HG03520 (cell line): ENCODE measurements around the gene ARSD.
"Not testable (repeated sequence)": the region's sequence is repeated elsewhere in the genome, so short reads cannot be mapped to it uniquely, and the experiment has no call there.

Experiments
- ATAC-seq: cut with Tn5 transposase; IDR thresholded peaks from one replicate; pipeline ENCODE4 v1.9.1; 2021; ENCODE audit warnings: mild to moderate bottlenecking, moderate library complexity; ENCODE audit not compliant: unreplicated experiment

Gene ARSD, protein sequence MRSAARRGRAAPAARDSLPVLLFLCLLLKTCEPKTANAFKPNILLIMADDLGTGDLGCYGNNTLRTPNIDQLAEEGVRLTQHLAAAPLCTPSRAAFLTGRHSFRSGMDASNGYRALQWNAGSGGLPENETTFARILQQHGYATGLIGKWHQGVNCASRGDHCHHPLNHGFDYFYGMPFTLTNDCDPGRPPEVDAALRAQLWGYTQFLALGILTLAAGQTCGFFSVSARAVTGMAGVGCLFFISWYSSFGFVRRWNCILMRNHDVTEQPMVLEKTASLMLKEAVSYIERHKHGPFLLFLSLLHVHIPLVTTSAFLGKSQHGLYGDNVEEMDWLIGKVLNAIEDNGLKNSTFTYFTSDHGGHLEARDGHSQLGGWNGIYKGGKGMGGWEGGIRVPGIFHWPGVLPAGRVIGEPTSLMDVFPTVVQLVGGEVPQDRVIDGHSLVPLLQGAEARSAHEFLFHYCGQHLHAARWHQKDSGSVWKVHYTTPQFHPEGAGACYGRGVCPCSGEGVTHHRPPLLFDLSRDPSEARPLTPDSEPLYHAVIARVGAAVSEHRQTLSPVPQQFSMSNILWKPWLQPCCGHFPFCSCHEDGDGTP

DNA sequence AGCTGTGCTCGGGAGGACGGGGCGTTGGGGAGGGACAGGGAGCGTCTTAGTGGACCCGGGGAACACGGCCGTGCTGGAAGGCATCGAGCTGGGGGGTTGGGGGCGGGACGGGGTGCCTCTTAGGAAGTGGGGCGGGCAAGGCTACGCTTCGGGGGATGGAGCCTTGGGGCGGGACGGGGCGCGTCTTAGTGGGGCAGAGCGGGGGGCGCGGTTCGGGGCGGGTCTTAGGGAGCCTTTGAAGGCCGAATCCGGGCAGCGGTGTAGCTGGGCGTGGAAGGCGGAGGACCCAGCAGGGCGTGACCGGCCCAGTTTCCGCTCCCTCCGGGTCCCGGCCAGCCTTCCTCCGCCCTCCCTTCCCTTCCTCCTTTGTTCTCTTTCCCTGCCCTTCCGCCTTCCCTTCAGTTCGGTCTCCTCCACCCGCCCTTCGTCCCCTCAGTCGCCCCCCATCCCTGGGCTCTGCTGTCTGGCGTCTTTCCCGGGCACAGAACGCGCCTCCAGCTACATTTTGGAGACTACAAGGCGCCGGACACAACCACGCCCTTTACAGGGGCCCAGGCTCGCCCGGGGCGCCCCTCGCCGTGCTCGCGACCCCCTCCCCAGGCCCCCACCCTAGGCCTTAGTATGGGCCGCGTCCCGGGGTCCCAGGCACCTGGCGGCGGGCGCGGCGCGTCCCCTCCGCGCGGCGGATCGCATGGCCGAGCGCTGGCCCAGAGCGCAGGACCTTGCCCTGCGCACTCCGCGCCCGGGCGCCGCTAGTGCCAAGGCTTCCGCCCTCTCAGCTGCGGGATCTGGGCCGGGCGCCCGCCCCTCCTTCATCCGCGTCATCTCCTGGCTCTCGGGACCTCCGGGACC, at the start of gene ARSD:
Gene ARSD (minus strand): TSS at position 757 of the 852 bp plus-strand sequence. CDS start 64 bp downstream, at position 693.
- peak; percentile 57 for ATAC-seq

DNA sequence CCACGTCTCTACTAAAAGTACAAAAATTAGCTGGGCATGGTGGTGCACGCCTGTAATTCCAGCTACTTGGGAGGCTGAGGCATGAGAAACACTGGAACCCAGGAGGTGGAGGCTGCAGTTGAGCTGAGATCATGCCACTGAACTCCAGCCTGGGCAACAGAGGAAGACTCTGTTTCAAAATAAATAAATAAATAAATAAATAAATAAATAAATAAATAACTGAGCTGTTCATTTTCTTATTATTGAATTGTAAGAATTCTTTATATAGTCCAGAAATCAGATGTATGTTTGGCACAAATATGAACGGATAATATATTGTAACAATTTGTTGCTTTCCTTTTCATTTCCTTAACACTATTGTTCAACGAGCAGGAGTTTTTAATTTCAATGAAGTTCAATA, 49.5 kb upstream of the ARSD start:
- not testable (repeated sequence) for ATAC-seq

DNA sequence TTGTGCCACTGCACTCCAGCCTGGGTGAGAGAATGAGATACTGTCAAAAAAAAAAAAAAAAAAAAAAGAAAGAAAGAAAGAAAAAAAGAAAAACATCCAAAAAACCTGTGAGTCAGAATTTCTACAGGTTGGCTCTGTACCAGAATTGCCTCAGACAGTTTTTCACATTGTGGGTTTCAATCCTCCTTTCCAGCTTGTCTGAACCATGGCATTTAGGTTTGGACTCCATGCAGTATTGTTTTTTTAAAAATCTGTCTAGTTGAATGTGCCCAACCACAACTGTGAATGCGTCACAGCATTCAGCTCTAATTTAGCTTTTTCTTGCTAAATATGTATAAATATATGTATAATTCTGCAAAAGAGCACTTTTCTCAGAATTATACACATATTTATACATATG, 45.8 kb upstream of the ARSD start:
- no peak for ATAC-seq

DNA sequence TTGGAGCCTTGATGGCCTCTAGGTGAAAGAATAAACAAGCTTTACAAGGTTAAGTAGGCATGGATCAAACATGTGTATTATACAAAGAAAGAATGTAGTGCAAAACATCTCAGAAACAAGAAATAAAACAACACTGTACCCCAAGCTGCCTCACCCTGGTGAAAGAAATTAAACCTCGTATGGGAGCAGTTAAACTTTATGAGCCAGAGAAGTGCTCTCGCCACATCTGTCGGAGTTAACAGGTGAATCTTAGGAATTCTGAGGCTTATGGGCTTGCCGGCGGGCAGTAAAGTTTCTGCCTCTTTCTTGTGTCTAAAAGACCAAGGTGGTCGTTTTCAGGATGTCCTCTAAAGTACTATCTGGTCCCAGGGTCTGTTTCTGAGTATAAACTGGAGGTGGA, 43.3 kb upstream of the ARSD start:
- no peak for ATAC-seq

DNA sequence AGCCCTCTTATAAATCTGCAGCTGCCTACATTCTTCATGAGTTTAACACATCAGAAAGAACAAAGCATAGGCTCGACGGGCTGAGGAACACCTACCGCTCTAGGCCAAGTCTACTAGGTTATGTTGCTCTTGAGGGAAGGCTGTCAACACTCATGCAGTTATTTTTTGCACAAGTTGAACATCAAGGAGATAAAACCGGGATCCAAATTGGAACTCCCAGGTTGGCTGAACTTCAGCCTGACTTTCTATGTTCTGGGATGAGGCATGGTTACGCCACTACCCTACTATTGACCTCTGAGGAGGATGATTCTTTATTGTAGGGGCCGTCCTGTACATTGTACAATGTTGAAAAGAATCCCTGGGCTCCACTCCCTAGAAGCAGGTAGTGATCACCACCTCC, 39.9 kb upstream of the ARSD start:
- no peak for ATAC-seq

DNA sequence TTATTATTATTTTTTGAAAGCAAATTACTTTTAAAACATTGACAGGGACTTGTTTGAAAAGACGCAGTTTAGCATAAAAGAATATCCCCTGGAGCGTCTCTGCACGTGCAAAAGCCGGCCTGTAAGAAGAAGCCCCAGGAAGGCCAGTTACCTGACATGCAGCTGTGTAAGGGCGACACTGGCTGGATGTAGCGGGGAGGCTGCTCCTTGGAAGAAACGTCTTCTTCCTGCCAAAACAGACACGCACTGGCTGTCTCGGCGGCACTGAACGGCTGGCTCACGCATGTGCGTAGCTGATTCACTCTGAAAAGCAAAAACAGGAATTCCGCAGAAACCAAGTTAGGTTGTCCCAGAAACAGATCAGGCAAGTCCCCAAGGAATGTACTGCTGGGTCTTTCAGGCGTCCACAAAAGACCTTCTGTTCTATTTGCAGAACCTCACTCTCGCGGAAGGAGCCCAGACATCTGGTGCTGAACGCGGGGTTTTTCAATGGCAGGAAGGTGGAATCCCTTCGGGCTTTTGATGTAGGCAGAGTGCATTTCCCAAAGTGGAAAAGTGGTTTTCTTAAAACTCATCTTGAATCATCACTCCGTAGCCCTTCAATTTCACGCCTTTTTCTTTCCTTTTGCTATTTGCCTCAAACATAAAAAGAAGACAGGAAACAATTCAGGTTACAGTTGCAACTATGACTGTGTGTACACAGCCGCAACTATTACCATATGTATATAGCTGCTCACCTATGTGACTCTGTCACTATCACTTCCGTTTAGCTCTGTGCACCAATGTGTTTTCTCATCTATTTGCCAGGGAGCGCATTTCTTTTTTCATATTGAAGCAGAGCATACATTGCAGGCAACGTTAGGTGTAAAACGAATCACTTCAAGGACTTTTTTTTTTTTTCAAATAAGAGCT, 39.1 kb upstream of the ARSD start:
- no peak for ATAC-seq

DNA sequence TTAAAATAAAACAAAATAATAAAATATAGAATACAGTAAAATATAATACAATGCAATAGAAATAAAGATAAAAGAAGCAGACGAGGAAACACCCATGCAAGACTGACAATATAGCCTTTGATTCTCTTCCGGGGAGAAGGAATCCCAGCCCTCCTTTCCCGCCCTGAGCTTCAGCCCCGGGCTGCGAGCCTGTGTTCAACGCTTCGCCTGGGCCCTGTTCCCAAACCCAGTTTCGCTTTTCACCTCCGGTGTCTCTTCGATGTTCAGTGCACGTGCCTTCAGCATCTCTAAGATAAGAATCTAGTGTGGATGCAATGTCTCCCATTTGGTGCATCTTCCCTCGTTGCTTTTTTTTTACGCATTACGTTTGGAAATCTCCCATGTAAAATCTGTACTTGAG, 38.4 kb upstream of the ARSD start:
- ATAC-seq, result no peak

DNA sequence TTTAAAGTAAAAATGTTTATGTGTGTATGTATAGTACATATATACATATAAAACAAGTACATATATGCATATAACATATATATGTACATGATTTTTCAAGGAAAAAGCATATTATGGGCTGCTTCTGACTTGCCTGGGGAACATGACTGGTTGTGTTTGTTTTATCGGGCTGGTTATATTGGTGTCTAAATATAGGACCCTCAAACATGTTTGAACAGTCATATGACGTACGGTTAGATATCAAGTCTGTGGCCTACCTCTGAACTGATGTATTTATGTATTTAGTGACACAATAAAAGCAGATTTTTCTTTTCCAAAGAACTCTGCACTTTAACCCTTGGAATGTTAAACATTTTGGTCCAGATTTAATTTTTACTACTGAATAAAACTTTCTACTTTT, 37.9 kb upstream of the ARSD start:
- ATAC-seq, result no peak

DNA sequence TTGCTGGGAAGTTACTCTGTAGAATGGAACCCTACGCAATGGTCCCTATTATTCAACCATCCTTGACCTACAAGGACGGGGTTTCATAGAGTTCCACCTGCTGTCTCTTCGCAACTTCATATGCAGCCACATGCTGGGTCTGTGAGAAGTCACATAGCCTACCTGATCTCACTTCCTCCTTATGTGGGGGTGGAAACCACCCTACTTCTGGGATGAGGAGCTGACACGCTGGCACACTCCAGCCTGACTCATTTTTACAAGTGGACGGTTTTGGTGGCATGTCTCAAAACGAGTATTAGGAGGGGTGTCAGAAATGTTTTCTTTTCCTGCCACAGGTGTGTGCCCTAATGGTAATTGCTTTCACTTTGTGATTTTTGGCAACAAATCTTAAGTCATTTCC, 36.8 kb upstream of the ARSD start:
- ATAC-seq, result no peak

DNA sequence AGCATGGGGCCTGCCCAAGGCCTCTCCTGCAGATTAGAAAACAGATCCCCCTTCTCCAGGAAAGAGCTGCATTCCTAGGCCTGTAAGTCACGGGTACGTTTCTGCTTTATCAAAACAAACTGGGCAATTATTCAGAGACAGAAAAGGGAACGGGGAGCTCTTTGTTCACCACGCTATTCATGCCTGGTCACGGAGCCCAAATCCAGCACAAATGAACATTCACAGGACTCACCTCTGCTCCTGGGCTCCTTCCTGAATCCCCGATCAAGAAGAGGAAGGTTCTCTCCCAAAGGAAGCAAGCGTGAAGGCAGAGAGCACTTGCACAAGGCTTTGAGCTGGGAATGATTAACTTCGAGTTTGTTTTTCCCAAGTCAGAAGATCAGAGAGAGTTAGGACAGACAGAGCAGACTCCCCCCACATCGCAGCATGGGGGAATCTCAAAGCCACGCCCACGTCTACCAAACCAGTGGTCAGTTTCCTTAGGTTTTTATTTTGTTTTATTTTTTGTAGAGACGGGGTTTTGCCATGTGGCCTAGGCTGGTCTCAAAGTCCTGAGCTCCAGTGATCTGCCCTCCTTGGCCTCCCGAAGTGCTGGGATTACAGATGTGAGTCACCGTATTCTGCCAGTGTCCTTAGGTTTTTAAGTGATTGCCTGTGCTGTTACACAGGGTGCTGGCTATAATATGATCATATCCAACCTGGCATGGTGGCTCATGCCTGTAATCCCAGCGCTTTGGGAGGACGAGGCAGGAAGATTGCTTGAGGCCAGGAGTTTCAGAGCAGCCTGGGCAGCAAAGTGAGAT, 35.1 kb upstream of the ARSD start:
- ATAC-seq, result not testable (repeated sequence)

DNA sequence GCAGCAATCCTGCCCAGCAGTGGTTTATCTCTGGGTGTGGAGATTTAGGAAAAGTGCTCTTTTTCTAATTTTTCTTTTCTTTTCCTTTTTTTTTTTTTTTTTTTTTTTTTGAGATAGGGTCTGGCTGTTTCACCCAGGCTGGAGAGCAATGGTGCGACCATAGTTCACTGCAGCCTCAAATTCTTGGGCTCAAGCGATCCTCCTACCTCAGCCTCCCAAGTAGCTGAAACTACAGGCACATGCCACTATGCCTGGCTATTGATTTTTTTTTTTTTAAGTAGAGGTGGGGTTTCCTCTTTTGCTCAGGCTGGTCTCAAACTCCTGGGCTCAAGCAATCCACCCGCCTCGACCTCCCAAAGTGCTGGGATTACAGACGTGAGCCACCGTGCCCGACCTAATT, 34.3 kb upstream of the ARSD start:
- not testable (repeated sequence) for ATAC-seq

DNA sequence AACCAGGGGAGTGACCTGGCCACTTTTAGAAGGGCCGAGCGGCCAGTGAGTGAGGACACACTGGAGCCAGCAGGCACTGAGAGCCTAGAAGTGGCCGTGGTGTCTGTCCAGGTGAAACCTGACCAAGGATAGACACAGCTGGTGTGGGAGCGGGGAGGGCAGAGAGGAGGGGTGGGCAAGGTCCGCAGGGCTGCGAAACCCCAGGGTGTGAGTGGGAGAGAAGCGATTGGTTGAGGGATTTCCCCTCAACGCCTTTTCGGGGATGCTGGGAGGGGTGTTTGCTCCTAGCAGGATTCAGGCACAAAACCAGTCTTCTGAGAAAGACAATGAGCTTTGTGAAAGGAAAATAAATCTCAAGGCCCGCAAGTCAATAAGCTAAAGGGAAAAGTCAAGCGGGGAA, 33.2 kb upstream of the ARSD start:
- ATAC-seq, result no peak

DNA sequence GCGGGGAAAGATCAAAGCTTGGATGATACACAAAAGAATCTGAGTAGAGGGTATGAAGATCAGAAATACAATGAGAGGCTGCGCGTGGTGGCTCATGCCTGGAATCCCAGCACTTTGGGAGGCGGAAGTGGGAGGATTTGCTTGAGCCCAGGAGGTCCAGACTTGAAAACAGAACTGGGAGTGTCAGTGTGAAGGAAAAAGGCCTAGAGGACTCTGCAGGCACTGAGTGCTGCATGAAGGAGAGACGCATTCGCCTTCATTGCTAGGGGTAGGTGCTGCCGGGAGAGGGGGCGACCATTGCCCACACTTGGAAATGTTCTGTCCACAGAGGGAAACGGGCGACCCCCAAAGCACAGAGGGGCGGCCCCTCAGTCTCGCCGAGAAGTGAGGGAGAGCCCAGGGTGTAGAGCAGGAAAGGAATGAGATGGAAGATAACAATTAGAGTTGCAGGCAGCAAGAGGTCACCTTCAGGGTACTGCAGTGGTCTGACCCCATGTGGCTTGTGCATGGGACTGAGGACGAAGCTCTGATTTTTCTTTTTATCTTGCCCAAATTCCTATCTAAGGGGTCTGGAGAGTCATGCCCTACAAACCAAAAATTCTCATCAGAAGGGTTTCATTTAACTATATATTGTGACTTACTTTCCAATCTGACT, 31.8 kb upstream of the ARSD start:
- ATAC-seq, result no peak

DNA sequence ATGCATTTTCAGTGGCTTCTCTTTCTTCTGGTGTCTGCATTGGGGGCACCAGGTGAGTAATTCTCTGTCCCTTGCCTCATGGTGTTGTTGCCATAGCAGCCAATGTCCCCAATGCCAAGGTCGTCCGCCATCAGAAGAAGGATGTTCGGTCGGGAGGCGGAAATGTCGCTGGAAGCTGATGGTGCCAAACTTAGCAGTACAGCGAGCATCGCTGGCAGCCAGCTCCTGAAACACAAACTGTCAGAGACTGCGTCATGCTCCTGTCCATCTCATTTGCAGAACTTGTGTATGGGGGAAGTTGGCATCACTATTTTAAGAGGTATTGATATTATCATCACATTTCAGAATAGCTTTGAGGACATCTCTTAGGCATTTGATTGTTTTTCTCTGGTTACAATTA, 29.1 kb upstream of the ARSD start:
- ATAC-seq, result no peak

DNA sequence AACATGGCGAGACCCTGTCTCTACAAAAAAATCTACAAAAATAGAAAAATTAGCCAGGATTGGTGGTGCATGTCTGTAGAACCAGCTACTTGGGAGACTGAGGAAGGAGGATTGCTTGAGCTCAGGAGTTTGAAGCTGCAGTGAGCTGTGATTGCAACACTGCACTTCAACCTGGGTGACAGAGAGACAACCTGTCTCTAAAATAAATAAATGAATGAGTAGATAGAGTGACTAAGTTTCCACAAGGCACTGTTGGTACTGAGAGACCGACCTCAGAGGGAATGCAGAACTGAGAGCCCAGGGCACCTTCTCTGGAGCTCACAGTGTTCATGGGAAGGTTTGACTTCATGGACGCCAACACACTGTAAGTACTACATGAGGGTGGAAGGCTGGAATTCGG, 26.7 kb upstream of the ARSD start:
- no peak for ATAC-seq

DNA sequence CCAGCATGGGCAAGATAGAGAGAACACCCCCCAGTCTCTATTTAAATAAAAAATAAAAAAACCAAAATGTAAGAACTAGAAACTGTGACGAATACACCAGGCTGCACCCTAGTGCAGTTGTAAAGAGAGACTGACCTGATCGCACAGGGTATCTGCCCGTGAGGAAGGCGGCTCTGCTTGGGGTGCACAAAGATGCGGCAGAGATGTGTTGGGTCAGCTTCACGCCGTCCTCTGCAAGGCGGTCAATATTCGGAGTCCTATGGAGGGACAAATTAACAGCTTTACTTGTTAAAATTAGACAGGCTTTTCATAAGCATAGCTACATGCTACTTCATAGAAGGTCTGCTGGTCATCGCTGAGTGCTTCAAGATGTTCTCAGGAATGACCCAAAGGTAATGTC, 26.1 kb upstream of the ARSD start:
- ATAC-seq, result no peak

DNA sequence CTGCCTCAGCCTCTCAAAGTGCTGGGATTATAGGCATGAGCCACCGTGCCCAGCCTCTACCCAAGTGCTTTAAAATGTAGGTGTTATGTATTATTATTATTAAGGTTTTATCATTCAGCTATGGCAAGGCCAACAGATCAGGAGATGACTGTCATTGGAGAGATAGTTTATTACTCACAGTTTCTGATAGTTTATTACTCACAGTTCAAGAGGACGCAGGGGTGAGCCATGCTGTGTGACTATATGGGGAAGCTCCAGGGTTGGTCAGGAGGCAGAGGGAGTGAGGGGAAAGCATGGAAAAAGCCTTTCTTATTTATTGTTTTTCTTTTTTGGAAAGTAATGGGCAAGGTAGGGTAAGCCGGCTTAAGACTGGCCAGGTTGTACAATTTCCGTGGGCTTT, 25.4 kb upstream of the ARSD start:
- ATAC-seq, result no peak

DNA sequence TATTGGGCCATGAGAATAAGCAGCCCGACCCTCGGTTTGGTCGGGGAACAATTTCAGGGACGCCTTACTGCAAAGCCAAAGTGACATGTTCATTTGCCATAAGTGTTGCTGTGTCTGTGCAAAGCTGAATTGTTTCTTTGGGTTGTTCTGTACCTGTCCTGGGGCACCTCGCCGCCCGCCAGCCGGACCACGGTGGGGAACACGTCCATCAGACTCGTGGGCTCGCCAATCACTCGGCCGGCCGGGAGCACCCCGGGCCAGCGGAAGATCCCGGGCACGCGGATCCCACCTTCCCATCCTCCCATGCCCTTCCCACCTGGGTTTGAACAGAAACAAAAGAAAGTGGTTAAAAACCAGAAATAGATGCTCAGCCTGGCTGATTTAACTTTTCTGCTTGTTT, 8.8 kb upstream of the ARSD start:
- not testable (repeated sequence) for ATAC-seq
